GM13977 (cell line): ENCODE measurements around the gene WWOX.

Experiments used
- DNase-seq: peaks from one replicate; pipeline ENCODE4 v3.0.0; 2012; ENCODE audit warnings: low spot score
- in situ Hi-C: fragments of 300-500 bp; cut with MboI; formaldehyde crosslinking; loops from one replicate; pipeline ENCODE4 v1.12.0; 2022; ENCODE audit warnings: low sequenced_read_pairs, low pct_unique_long_range_greater_than_20kb, mixed read lengths, inconsistent platforms; ENCODE audit not compliant: unreplicated experiment
- TF ChIP-seq, protein P1 (sequence below): IDR thresholded peaks from 2 replicates; pipeline ENCODE4 v1.5.1; 2012; ENCODE audit warnings: mild to moderate bottlenecking, control low read depth; ENCODE audit not compliant: insufficient read depth; ENCODE audit errors: extremely low read depth, missing control alignments

Gene WWOX

GRCh38 chr16:78065319-78065718 is 34.1 kb upstream of the WWOX start:
- TF ChIP-seq, protein P1, sequence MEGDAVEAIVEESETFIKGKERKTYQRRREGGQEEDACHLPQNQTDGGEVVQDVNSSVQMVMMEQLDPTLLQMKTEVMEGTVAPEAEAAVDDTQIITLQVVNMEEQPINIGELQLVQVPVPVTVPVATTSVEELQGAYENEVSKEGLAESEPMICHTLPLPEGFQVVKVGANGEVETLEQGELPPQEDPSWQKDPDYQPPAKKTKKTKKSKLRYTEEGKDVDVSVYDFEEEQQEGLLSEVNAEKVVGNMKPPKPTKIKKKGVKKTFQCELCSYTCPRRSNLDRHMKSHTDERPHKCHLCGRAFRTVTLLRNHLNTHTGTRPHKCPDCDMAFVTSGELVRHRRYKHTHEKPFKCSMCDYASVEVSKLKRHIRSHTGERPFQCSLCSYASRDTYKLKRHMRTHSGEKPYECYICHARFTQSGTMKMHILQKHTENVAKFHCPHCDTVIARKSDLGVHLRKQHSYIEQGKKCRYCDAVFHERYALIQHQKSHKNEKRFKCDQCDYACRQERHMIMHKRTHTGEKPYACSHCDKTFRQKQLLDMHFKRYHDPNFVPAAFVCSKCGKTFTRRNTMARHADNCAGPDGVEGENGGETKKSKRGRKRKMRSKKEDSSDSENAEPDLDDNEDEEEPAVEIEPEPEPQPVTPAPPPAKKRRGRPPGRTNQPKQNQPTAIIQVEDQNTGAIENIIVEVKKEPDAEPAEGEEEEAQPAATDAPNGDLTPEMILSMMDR: no peak
- no peak for DNase-seq
- in situ Hi-C loops: no loop called here

DNA sequence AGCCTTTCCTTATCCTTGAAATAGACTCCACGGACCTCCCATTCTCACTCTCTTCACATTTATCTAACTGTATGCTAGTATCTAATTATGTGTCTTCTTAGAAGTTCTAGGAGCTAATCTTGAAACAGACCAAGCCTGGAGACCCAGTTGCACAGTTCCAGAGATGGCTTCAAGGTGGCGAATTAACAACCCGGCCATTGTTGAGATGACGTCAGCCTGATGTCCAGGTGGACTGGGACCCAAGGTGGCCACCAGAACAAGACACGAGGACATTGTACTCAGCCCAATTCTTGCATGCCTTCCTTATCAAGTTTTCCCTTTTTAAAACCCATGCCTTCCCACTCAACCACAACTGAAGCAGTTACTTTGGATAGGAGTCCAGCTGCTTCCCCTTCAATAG is 29.5 kb upstream of the WWOX start:
- in situ Hi-C loops: no loop called here
- TF ChIP-seq, protein P1: no peak
- no peak for DNase-seq

DNA sequence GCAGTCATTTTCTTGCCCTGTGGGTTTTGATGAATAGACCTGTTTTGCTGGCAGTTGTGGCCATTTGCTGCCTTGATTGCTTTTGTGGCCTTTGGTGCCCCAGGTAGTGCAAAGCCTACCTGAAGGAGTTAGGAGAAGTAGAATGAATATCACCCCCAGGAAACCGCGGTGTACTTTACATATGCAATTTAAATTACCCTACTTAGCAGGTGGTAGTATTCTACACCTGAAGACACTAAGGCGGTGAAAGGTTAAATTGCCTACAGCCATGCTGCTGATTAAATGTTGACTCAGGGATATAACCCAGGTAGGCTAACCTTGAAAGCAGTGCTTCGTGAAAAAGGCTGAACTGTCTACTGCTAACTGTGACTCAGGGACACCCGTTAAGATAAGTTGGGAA is 27.2 kb upstream of the WWOX start:
- TF ChIP-seq, protein P1: no peak
- in situ Hi-C loops: no loop called here
- DNase-seq: no peak

GRCh38 chr16:78075800-78076199 is 23.7 kb upstream of the WWOX start:
- in situ Hi-C loops: no loop called here
- DNase-seq: no peak
- TF ChIP-seq, protein P1: no peak

DNA sequence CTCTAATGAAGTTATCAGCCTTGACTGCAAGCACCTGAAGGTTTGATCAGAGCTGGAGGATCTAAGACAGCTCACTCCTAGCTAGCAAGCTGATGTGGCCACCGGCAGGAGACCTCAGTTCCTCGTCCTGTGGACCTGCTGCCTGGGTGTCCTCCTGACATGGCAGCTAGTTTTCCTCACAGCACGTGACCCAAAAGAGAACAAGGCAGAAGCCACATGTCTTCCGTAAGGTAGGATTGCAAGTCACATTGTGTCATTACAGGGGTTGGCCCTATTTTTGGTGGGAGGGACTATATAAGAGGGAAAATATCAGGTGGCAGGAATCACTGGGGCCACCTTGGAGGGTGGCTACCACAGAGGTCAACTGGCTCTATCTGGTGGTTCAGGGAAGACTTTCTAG is 18.1 kb upstream of the WWOX start:
- in situ Hi-C loops: no loop called here
- DNase-seq: no peak
- TF ChIP-seq, protein P1: no peak

GRCh38 chr16:78091419-78091818 is 8.0 kb upstream of the WWOX start:
- DNase-seq: no peak
- in situ Hi-C loops: no loop called here
- TF ChIP-seq, protein P1: no peak

DNA sequence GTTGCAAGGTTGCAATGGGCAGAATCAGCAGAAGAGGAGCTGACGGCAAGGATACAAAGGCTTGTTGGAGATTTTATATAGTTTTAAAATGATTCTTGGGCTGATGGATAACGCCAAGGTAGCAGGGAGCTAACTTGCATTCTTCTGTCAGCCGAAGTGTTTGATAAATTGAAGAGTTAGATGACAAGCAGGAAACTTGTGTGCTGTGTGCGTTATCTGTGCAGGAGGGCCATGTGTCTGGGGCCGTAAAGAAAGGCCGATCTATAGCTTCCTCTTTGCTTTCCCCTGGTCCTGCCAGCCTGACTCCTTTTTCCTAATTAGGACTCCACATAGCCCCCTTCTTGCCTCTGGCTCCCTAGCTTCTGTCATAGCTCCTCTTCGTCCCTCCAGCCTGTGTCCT is 6.7 kb upstream of the WWOX start:
- no peak for DNase-seq
- in situ Hi-C loops: no loop called here
- TF ChIP-seq, protein P1: no peak
